ENCODE measurements around the gene TLE4.

- TF ChIP-seq, protein P1, sequence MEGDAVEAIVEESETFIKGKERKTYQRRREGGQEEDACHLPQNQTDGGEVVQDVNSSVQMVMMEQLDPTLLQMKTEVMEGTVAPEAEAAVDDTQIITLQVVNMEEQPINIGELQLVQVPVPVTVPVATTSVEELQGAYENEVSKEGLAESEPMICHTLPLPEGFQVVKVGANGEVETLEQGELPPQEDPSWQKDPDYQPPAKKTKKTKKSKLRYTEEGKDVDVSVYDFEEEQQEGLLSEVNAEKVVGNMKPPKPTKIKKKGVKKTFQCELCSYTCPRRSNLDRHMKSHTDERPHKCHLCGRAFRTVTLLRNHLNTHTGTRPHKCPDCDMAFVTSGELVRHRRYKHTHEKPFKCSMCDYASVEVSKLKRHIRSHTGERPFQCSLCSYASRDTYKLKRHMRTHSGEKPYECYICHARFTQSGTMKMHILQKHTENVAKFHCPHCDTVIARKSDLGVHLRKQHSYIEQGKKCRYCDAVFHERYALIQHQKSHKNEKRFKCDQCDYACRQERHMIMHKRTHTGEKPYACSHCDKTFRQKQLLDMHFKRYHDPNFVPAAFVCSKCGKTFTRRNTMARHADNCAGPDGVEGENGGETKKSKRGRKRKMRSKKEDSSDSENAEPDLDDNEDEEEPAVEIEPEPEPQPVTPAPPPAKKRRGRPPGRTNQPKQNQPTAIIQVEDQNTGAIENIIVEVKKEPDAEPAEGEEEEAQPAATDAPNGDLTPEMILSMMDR (IDR thresholded peaks at IDR 0.05) = no peak
- TF ChIP-seq POLR2A (IDR thresholded peaks at IDR 0.05) = no peak
Observed at GRCh38 chr9:79744521-79744920, 172.8 kb downstream of the TLE4 start.

Data from breast epithelium (tissue), 3 donors.